HepG2 (cell line): Measurements from ENCODE around the gene TOM1L2. TPM values are rescaled to one million over a fixed set of nuclear protein-coding genes. Genes with fewer than 3 reads are reported as not detected.

Source experiments
- BATF2 ChIP-seq: sonication (generic); formaldehyde crosslinking; IDR thresholded peaks from 2 replicates; pipeline ENCODE4 v1.8.0; 2022; ENCODE audit warnings: mild to moderate bottlenecking, missing genetic modification reagents, moderate library complexity
- ELF3 ChIP-seq: IDR thresholded peaks from 2 replicates; pipeline ENCODE4 v1.6.1; 2016; ENCODE audit warnings: missing genetic modification reagents, missing compliant biosample characterization
- GPBP1L1 ChIP-seq: sonication (generic); formaldehyde crosslinking; IDR thresholded peaks from 2 replicates; pipeline ENCODE4 v1.5.0; 2020; ENCODE audit warnings: mild to moderate bottlenecking, missing genetic modification reagents
- NFE2L2 ChIP-seq: fragments of 150-350 bp; IDR thresholded peaks from 2 replicates; pipeline ENCODE4 v1.6.1; 2014; ENCODE audit warnings: low read length
- NR2F1 ChIP-seq, 2 experiments: fragments of 450-650 bp in 1 of 2; formaldehyde crosslinking in 1 of 2; IDR thresholded peaks; 2 replicates each; pipeline versions ENCODE4 v1.5.0 to v1.6.1; 2016 to 2020; ENCODE audit warnings: mild to moderate bottlenecking in 1 of 2, missing compliant biosample characterization in 1 of 2, missing genetic modification reagents in 1 of 2, moderate library complexity in 1 of 2
- RXRB ChIP-seq: IDR thresholded peaks from 2 replicates; pipeline ENCODE4 v1.6.1; 2016; ENCODE audit warnings: borderline replicate concordance, missing genetic modification reagents, missing compliant biosample characterization
- SMAD9 ChIP-seq: sonication (generic); formaldehyde crosslinking; IDR thresholded peaks from 2 replicates; pipeline ENCODE4 v1.5.1; 2020; ENCODE audit warnings: mild to moderate bottlenecking, missing genetic modification reagents
- SRY ChIP-seq: sonication (generic); formaldehyde crosslinking; IDR thresholded peaks from 2 replicates; pipeline ENCODE4 v1.8.0; 2022; ENCODE audit warnings: mild to moderate bottlenecking, missing genetic modification reagents
- XRCC5 ChIP-seq: fragments of 200-400 bp; formaldehyde crosslinking; optimal IDR thresholded peaks from 2 replicates; pipeline ENCODE3; 2017; ENCODE audit warnings: mild to moderate bottlenecking, low read length
- YEATS4 ChIP-seq: sonication (generic); formaldehyde crosslinking; IDR thresholded peaks from 2 replicates; pipeline ENCODE4 v1.4.0; 2020; ENCODE audit warnings: missing genetic modification reagents, borderline replicate concordance
- ZNF136 ChIP-seq: sonication (generic); formaldehyde crosslinking; IDR thresholded peaks from 2 replicates; pipeline ENCODE4 v1.8.1; 2022; ENCODE audit warnings: low read depth, mild to moderate bottlenecking, moderate library complexity, missing genetic modification reagents
- ZNF333 ChIP-seq: sonication (generic); formaldehyde crosslinking; IDR thresholded peaks from 2 replicates; pipeline ENCODE4 v1.4.0; 2020; ENCODE audit warnings: mild to moderate bottlenecking, missing genetic modification reagents, borderline replicate concordance
- ZNF337 ChIP-seq: sonication (generic); formaldehyde crosslinking; IDR thresholded peaks from 2 replicates; pipeline ENCODE4 v1.5.1; 2020; ENCODE audit warnings: missing genetic modification reagents, low read depth, mild to moderate bottlenecking, borderline replicate concordance
- polyA plus RNA-seq, 8 experiments: library from polyadenylated mRNA; depleted of rRNA in 3 of 8; stranded (reverse) in 7 of 8; unstranded in 1 of 8; fragments of >200 nt; fragmentation: Illumina TruSeq in 4 of 8; extraction: Trizol in 4 of 8; gene quantifications; 2 replicates each; pipeline versions ENCODE4 v1.2.1 to v1.2.3, GENCODE V29; 2011 to 2016; ENCODE audit warnings: low read depth in 4 of 8, missing spikeins in 1 of 8, mixed read lengths in 1 of 8; ENCODE audit not compliant: insufficient read depth in 1 of 8
- total RNA-seq, 5 experiments: library from RNA; depleted of rRNA; stranded (reverse); fragments of >200 nt; fragmentation: Illumina TruSeq; extraction: Trizol; gene quantifications; 2 replicates each; pipeline ENCODE4 v1.2.3, GENCODE V29; 2016; ENCODE audit warnings: low read depth in 1 of 5
- TF ChIP-seq, protein P1 (sequence below): sonication (generic); formaldehyde crosslinking; IDR thresholded peaks from 2 replicates; pipeline ENCODE4 v1.5.1; 2020; ENCODE audit warnings: mild to moderate bottlenecking, missing genetic modification reagents
- TF ChIP-seq, protein P2 (sequence below): sonication (generic); formaldehyde crosslinking; IDR thresholded peaks from 2 replicates; pipeline ENCODE4 v1.5.0; 2020; ENCODE audit warnings: missing genetic modification reagents
- TF ChIP-seq, protein P3 (sequence below): sonication (generic); formaldehyde crosslinking; IDR thresholded peaks from 2 replicates; pipeline ENCODE4 v1.4.0; 2020; ENCODE audit warnings: missing genetic modification reagents
- TF ChIP-seq, protein P4 (sequence below): sonication (generic); formaldehyde crosslinking; IDR thresholded peaks from 2 replicates; pipeline ENCODE4 v1.4.0; 2020; ENCODE audit warnings: missing genetic modification reagents

TOM1L2 gene
- total and polyA plus RNA-seq, 2 of the 13 experiments (the other 11 are each of a cell fraction or from before 2014, with no cell fraction given), result 4.7 to 7.4 TPM

DNA sequence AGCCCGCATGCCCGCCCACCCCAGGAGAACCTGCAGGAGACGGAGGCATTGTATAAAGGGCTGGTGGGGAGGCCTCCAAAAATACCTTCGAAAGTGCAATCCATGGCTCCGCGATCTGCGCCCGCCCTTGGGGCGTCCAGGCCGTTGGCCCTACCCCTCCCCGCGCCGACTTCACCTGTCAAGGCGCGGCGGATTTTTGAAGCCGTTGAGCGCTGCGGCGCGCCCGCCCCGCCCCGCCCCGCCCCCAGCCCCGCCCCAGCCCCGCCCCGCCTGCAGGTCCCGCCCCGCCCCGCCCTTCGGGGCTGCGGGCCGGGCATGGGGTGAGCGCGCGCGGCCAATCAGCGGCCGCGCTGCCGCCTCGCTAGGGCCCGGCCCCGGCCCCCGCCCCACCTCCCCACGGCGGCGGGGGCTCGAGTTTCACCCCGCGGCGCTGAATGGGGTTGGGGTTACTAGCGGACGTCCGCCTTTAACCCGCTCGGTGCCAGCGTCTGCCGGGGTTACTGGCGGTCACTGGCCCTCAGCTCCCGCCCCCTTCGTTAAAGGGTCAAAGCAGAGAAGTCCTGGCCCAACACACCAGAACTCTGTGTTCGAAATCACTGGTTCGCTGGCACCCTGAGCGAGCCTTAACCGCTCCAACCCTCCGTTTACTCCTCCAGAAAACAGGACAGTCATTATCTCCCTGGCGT lies 148.6 kb downstream of the TOM1L2 start (continued):
- TF ChIP-seq, protein P1, sequence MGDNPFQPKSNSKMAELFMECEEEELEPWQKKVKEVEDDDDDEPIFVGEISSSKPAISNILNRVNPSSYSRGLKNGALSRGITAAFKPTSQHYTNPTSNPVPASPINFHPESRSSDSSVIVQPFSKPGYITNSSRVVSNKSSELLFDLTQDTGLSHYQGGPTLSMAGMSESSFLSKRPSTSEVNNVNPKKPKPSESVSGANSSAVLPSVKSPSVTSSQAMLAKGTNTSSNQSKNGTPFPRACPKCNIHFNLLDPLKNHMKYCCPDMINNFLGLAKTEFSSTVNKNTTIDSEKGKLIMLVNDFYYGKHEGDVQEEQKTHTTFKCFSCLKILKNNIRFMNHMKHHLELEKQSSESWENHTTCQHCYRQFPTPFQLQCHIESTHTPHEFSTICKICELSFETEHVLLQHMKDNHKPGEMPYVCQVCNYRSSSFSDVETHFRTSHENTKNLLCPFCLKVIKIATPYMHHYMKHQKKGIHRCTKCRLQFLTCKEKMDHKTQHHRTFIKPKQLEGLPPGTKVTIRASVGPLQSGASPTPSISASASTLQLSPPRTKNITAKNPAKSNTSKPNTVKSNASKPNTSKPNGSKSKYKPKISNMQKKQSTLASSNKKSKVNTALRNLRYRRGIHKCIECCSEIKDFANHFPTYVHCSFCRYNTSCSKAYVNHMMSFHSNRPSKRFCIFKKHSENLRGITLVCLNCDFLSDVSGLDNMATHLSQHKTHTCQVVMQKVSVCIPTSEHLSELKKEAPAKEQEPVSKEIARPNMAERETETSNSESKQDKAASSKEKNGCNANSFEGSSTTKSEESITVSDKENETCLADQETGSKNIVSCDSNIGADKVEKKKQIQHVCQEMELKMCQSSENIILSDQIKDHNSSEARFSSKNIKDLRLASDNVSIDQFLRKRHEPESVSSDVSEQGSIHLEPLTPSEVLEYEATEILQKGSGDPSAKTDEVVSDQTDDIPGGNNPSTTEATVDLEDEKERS (CRISPR knock-in tag), result no peak
- TF ChIP-seq, protein P2, sequence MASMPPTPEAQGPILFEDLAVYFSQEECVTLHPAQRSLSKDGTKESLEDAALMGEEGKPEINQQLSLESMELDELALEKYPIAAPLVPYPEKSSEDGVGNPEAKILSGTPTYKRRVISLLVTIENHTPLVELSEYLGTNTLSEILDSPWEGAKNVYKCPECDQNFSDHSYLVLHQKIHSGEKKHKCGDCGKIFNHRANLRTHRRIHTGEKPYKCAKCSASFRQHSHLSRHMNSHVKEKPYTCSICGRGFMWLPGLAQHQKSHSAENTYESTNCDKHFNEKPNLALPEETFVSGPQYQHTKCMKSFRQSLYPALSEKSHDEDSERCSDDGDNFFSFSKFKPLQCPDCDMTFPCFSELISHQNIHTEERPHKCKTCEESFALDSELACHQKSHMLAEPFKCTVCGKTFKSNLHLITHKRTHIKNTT (CRISPR knock-in tag), result no peak
- TF ChIP-seq XRCC5 (peak; percentile 18), ZNF136 (CRISPR knock-in tag) (no peak), SMAD9 (no peak), YEATS4 (CRISPR knock-in tag) (peak; percentile 40; the same call in 1 of the 2 replicates), GPBP1L1 (CRISPR knock-in tag) (no peak), NFE2L2 (no peak), BATF2 (CRISPR knock-in tag) (no peak), ZNF333 (no peak), RXRB (CRISPR knock-in tag) (peak; percentile 99), ZNF337 (CRISPR knock-in tag) (no peak), NR2F1 (CRISPR knock-in tag; IDR thresholded peaks at IDR 0.05) (peak; percentile 49 to 54; a peak in 2 of 4 replicates), SRY (CRISPR knock-in tag) (no peak), ELF3 (CRISPR knock-in tag) (no peak)
- TF ChIP-seq, protein P3, sequence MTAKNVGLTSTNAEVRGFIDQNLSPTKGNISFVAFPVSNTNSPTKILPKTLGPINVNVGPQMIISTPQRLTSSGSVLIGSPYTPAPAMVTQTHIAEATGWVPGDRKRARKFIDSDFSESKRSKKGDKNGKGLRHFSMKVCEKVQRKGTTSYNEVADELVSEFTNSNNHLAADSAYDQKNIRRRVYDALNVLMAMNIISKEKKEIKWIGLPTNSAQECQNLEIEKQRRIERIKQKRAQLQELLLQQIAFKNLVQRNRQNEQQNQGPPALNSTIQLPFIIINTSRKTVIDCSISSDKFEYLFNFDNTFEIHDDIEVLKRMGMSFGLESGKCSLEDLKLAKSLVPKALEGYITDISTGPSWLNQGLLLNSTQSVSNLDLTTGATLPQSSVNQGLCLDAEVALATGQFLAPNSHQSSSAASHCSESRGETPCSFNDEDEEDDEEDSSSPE (CRISPR knock-in tag), result peak; percentile 53; the same call in 1 of the 2 replicates
- TF ChIP-seq, protein P4, sequence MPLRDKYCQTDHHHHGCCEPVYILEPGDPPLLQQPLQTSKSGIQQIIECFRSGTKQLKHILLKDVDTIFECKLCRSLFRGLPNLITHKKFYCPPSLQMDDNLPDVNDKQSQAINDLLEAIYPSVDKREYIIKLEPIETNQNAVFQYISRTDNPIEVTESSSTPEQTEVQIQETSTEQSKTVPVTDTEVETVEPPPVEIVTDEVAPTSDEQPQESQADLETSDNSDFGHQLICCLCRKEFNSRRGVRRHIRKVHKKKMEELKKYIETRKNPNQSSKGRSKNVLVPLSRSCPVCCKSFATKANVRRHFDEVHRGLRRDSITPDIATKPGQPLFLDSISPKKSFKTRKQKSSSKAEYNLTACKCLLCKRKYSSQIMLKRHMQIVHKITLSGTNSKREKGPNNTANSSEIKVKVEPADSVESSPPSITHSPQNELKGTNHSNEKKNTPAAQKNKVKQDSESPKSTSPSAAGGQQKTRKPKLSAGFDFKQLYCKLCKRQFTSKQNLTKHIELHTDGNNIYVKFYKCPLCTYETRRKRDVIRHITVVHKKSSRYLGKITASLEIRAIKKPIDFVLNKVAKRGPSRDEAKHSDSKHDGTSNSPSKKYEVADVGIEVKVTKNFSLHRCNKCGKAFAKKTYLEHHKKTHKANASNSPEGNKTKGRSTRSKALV, result no peak
